Activated effector memory CD4-positive, alpha-beta T cell treated with anti-CD3 and anti-CD28 coated beads, Interleukin-2, amount 50 U/mL, for 16 hours (primary cell): ENCODE data around the gene TNS3.

Experiments
- DNase-seq: peaks from one replicate; pipeline ENCODE4 v3.0.0-alpha.2; 2020

TNS3 gene

GRCh38 chr7:47518827-47519226 lies 63.1 kb downstream of the TNS3 start:
- DNase-seq: no peak

GRCh38 chr7:47517821-47518480 lies 64.0 kb downstream of the TNS3 start:
- DNase-seq: no peak

- no peak for DNase-seq
These were observed 64.8 kb downstream of the TNS3 start for GRCh38 chr7:47516985-47517600.

GRCh38 chr7:47516386-47516785 lies 65.5 kb downstream of the TNS3 start:
- no peak for DNase-seq

GRCh38 chr7:47515305-47515834 lies 66.5 kb downstream of the TNS3 start:
- no peak for DNase-seq

- DNase-seq: no peak
These were observed 67.1 kb downstream of the TNS3 start for GRCh38 chr7:47514818-47515217.

GRCh38 chr7:47514367-47514766 lies 67.5 kb downstream of the TNS3 start:
- no peak for DNase-seq

GRCh38 chr7:47513741-47514241 lies 68.1 kb downstream of the TNS3 start:
- no peak for DNase-seq

GRCh38 chr7:47512481-47513176 lies 69.3 kb downstream of the TNS3 start:
- DNase-seq: no peak

- DNase-seq: no peak
These were observed 70.1 kb downstream of the TNS3 start for GRCh38 chr7:47511699-47512370.

- DNase-seq: no peak
These were observed 71.1 kb downstream of the TNS3 start for GRCh38 chr7:47510786-47511185.

- DNase-seq: no peak
These were observed 71.7 kb downstream of the TNS3 start for GRCh38 chr7:47510192-47510591.

GRCh38 chr7:47509571-47509970 lies 72.3 kb downstream of the TNS3 start:
- DNase-seq: no peak

GRCh38 chr7:47508389-47509380 lies 73.2 kb downstream of the TNS3 start:
- DNase-seq: no peak

- no peak for DNase-seq
These were observed 74.4 kb downstream of the TNS3 start for GRCh38 chr7:47507522-47507921.

GRCh38 chr7:47506382-47507339 lies 75.2 kb downstream of the TNS3 start:
- no peak for DNase-seq

GRCh38 chr7:47505312-47506007 lies 76.5 kb downstream of the TNS3 start:
- DNase-seq: no peak

- DNase-seq: no peak
These were observed 77.2 kb downstream of the TNS3 start for GRCh38 chr7:47504551-47505311.

GRCh38 chr7:47503281-47503680 lies 78.6 kb downstream of the TNS3 start:
- DNase-seq: no peak
